T-helper 1 cell (primary cell): ENCODE results near the gene PLA2G12A.

ENCODE experiments used
- DNase-seq, 5 donors: peaks; one replicate each; pipeline ENCODE4 v3.0.0-alpha.2; 2012 to 2020
- total RNA-seq, 4 donors: gene quantifications; one replicate each; lab custom pipeline; 2026; lab: John Stamatoyannopoulos, UW

Gene PLA2G12A
- 10.4 to 18.3 (median 12.3) reads per million in 4 donors for total RNA-seq

DNA sequence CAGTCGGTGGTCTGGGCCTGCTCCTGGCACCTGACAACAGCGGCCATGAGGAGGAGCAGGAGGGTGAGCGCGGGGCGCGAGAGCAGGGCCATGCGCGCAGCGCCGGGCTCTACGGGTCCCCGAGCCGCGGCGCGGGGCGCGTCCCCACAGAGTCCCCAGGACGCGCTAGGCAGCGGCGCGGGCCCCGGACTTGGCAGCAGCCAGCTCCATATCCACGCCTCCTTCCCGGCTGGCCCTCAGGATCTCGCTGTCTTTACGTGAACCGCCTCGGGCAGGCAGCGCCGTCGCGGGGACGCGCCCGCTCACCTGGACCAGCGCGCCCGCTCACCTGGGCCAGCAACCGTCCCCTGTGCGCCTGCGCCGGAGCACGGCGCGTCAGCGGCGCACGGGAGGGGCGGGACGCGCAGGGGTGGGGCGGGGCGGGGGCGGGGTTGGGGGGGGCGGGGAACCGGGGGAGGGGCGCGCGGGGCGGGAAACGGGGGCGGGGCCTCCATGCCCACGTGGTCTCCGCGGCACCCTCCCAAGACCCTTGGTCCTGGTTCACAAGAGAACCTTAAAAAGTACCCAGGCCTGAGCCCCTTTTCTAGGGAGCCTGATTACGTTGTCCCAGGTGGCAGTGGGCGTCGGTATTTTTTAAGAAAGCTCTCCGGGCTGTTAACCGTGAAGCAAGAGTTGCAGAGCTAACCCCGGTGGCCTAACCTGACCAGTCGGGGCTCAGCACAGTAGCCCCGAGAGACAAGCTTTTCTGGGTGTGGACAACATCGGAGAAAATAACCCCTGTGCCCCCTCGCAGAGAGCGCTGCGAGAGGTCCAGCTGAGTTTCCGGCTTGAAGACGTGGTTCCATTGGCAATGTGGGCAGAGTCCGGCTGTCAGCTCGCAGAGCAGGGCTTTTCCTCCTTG lies at the start of gene PLA2G12A:
TSS of gene PLA2G12A (minus strand) at position 353 of the 901 bp plus-strand sequence. CDS start at position 92, 261 bp downstream.
- DNase-seq: peak; percentile 73 to 85 (median 75)

GRCh38 chr4:109764789-109765402 lies 35.0 kb upstream of the PLA2G12A start:
- no peak for DNase-seq

GRCh38 chr4:109764376-109764775 lies 34.5 kb upstream of the PLA2G12A start:
- DNase-seq: no peak

GRCh38 chr4:109760682-109761081 lies 30.8 kb upstream of the PLA2G12A start:
- DNase-seq: no peak

DNA sequence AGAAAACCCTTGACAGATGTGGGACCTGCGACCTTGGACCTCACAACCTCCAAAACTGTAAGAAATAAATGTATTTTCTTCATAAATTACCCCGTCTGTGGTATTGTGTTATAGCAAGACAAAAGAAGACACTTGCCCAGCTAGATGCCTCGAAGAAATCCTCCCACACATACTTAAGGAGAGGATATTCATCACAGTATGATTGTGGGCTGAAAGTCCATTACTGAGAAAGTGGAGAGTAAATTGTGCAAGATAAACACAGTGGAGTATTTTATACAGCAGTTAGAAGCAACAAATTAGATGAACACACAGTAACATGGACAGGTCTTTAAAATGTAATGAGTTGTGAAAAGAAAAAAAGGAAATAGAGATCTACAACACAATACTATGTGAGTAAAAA lies 25.8 kb upstream of the PLA2G12A start:
- DNase-seq: no peak

DNA sequence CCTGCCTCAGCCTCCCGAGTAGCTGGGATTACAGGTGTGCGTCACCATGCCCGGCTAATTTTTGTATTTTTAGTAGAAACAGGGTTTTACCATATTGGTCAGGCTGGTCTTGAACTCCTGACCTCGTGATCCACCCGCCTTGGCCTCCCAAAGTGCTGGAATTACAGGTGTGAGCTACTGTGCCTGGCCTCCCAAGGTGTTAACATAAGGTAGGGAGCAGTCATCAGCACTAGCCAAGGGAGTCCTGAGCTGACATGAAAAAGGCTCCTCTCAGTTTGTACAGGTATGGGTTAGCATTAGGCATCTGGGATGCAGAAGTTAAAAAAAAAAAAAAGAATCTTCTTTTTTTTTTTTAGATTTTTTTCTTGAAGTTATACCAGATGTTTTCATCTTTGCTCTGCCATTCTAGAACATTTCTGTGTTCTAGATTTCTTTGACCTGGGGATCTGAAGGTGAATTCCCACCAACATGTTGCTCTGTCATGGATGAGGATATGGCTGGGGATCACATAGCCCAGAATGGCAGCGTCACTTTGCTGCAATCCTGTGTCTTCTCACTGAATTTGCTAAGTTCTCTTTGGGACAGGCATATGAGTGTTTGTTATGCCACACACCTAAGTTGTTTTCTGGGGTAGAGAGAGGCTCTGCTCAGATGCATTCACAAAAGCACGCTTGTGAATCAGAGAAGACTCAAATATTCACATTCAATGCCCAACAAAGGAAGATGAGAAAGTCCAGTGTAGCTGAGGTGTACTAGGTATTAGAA lies 24.4 kb upstream of the PLA2G12A start:
- peak in 1 of 5 donors; percentile 36 for DNase-seq

DNA sequence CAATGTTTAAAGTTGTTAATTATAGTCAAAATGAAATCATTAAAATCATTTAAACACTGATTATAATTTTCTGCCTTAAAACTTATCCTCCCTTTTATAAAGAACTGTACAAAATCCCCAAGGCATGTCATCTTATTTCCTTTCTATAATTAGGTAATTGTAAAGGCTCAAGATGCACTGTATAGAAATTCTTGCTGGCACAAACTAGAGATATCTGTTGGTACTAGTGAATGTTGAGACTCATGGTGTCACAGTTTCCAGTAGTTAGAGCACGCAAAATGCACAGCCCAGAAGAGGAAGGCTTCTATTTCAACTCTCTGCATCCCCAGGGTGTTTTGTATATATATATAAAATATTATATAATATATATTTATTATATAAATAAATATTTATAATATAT lies 22.7 kb upstream of the PLA2G12A start:
- DNase-seq: no peak

GRCh38 chr4:109751852-109752251 lies 22.0 kb upstream of the PLA2G12A start:
- DNase-seq: no peak

DNA sequence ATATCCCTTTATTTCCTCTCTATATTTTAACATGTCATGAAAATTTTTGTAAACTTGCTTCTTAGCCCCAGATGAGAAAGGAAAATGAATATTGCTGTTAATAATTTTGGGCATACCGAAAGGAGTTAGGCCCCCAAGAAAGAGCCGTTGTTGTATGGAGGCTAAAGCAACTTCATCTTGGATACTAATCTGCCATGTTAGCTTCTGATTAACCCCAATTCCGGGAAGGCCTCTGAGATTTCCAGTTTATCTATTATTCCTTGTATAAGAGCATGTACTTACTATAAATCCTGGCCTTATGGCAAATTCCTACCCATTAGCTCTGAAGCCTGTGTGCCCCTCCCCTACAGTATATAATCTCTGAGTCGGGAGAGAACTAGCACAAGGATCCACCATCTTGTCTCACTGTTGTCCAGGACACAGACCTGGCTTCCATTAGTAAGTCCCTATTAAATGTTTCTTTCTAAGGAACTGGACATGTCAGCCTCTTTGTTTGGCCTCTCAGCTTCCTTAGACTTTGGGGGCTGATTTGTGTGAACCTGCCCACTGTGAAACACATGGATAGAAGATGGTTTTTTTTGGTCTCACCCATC lies 20.9 kb upstream of the PLA2G12A start:
- DNase-seq: no peak

GRCh38 chr4:109749388-109750082 lies 19.7 kb upstream of the PLA2G12A start:
- no peak for DNase-seq

DNA sequence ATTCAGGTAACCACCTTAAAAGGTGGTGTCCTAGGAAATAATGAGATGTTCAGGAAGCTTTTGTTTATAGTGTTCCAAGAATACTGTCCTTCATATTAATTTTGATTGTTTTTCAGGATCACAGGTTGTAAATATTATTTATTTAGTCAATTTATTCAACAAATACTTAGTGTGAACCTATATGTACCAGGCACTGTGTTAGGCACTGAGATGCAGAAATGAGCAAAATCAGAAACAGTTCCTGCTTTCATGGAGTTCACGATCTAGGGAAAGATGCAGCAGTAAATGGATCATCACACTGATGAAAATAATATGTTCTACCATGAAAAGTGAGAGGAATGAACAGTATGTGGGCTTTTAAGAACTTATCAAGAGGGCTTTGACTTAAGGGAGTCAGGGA lies 18.2 kb upstream of the PLA2G12A start:
- DNase-seq: no peak

DNA sequence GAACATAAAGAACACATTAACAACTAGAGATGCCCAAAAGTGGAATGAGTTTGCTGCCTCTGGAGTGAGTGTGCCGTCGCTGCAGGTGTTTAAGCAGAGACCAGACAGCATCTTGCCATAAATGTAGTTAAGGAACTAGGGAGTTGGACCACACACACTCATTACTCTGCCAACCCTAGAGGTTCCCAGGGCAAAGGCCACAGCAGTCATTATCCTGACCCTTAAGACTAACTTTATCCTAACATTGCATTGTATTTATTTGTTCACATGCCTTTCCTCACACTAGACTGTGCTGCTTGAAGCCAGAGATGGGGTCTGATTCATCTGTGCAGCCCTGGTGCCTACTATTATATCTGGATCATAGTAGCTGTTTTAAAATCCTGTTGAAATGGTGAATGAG lies 16.9 kb upstream of the PLA2G12A start:
- DNase-seq: no peak

GRCh38 chr4:109745830-109746229 lies 16.0 kb upstream of the PLA2G12A start:
- DNase-seq: no peak

- DNase-seq: no peak
Observed at GRCh38 chr4:109739547-109739946, 9.7 kb upstream of the PLA2G12A start.

DNA sequence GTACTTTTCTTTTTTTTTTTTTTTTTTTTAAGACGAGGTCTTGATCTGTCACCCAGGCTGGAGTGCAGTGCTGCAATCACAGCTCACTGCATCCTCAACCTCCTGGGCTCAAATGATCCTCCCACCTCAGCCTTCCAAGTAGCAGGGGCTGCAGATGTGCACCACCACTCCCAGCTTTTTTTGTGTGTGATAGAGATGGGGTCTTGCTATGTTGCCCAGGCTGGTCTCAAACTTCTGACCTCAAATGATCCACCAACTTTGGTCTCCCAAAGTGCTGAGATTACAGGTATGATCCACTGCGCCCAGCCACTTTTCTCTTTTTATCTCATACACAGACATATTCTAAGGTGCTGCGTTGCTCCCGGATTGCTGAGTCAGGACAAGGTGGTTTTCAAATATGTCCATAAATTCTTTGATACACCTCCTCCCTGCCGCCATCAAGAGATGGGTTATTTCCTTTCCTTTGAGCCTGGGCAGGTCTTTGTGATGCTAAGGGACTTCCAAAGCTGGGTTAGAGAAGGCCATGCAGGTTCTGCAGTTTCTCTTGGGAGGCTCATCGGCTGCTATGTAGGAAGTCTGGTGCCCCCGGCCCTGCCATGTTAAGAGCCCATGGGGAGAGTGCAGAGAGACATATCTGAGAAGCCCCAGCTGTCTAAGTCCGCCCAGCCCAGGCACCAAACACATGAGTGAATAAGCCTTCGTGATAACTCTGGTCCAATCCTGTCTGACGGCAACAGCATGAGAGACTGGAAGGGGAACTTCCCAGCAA lies 8.4 kb upstream of the PLA2G12A start:
- DNase-seq: no peak

DNA sequence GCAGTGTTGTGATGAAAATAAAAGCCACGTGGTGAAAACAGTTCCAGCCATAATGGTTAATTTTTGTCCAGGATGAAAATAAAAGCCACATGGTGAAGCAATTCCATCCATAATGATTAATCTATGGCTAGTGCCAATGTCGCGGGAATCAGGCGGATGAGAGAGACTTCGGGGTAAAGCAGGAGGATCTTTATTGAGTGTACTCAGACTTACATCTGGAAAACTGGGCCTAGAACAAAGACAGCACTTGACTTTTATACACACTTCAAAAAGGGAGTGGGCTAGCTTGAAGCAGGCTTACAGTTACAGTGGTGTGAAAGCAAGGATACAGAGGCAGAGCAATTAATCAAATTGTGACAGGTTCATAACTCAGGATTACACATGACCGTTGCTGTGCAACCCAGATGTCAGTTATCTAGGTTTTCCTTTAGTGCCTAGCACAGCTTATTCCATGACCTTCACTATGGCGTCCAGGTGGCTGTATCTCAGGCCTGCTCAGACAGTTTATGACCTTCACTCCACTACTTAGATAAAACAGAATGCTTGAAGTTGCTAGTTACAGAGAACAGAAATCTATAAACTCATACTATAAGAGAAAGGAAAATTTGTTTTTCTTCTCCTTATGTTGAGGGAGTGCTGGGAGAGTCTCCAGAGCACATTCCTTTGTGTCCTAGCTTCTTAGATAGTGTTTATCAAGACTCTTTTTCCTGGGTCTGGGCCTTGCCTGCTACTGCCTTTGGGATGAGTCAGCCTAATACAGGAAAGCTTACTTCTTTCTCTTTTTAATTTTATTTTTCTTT lies 5.9 kb upstream of the PLA2G12A start:
- no peak for DNase-seq

DNA sequence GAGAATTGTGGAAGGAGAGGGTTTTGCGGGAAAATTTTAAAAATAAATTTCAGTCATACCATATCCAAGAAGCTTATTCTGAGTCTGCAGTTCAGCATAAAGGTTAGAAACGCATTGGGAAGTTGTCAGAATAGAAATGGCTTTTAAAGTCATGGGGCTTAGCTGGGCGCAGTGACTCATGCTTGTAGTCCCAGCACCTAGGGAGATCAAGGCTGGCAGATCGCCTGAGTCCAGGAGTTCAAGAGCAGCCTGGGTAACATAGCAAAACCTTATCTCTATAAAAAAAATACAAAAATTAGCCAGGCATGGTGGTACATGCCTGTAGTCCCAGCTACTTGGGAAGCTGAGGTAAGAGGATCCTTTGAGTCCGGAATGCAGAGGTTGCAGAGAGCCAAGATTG lies 3.9 kb upstream of the PLA2G12A start:
- no peak for DNase-seq

- no peak for DNase-seq
Observed at GRCh38 chr4:109730619-109731545, 1.0 kb upstream of the PLA2G12A start.

- peak in 1 of 5 donors; percentile 7 for DNase-seq
Observed at GRCh38 chr4:109729117-109729717, 653 bp downstream of the PLA2G12A start.
